WTC11 (cell line): ENCODE results near the gene PTH1R. TPM values are rescaled to one million over a fixed set of nuclear protein-coding genes. Genes with fewer than 3 reads are reported as not detected.

Experiments
- ATAC-seq: fragments of 200-7000 bp; cut with Tn5 transposase; 2 replicates; pipeline ENCODE4 v1.10.0; 2021; ENCODE audit warnings: mild to moderate bottlenecking, moderate library complexity
- CTCF ChIA-PET: fragments of 300-600 bp; sonication (Branson Sonifier 250); formaldehyde crosslinking; loops from one replicate; lab custom pipeline; 2021; ENCODE audit warnings: antibody characterized with exemption; lab: Charles Lee
- POLR2A ChIA-PET: fragments of 350-600 bp; sonication (Branson Sonifier 250); formaldehyde crosslinking; loops from one replicate; lab custom pipeline; 2021; ENCODE audit warnings: antibody characterized with exemption; lab: Charles Lee
- DNase-seq: peaks from one replicate; pipeline ENCODE4 v3.0.0; 2021; ENCODE audit warnings: low spot score
- H3K27ac Mint-ChIP-seq: 2 replicates; pipeline ENCODE4 v1.8.0; 2021; ENCODE audit warnings: mixed read lengths
- H3K27me3 Mint-ChIP-seq: 2 replicates; pipeline ENCODE4 v1.8.0; 2021; ENCODE audit warnings: low read depth, mild to moderate bottlenecking, moderate library complexity, mixed read lengths
- H3K36me3 Mint-ChIP-seq: 2 replicates; pipeline ENCODE4 v1.8.0; 2021; ENCODE audit warnings: mixed read lengths
- H3K4me1 Mint-ChIP-seq: 2 replicates; pipeline ENCODE4 v1.8.0; 2022; ENCODE audit warnings: mixed read lengths
- H3K4me3 Mint-ChIP-seq: 2 replicates; pipeline ENCODE4 v1.8.0; 2021; ENCODE audit warnings: mild to moderate bottlenecking, moderate library complexity, mixed read lengths
- H3K9me3 Mint-ChIP-seq: 2 replicates; pipeline ENCODE4 v1.8.0; 2021; ENCODE audit warnings: mixed read lengths
- CDX4 ChIP-seq: fragments of 250-450 bp; sonication (Bioruptor Pico); IDR thresholded peaks from 2 replicates; pipeline ENCODE4 v1.9.0; 2021; ENCODE audit warnings: moderate library complexity, mild to moderate bottlenecking, inconsistent platforms, borderline replicate concordance
- CREB1 ChIP-seq: sonication (generic); formaldehyde crosslinking; IDR thresholded peaks from 2 replicates; pipeline ENCODE4 v1.8.0; 2023; ENCODE audit warnings: mild to moderate bottlenecking, missing genetic modification reagents
- EMX1 ChIP-seq: fragments of 250-450 bp; sonication (Bioruptor Pico); IDR thresholded peaks from 2 replicates; pipeline ENCODE4 v1.8.0; 2021; ENCODE audit warnings: mild to moderate bottlenecking
- ERG ChIP-seq: fragments of 250-450 bp; sonication (Bioruptor Pico); IDR thresholded peaks from 2 replicates; pipeline ENCODE4 v1.8.0; 2021; ENCODE audit warnings: mild to moderate bottlenecking
- ESRRA ChIP-seq: sonication (generic); formaldehyde crosslinking; IDR thresholded peaks from 2 replicates; pipeline ENCODE4 v1.8.1; 2022; ENCODE audit warnings: mild to moderate bottlenecking, missing genetic modification reagents, borderline replicate concordance
- FOXP1 ChIP-seq: sonication (generic); formaldehyde crosslinking; IDR thresholded peaks from 2 replicates; pipeline ENCODE4 v1.8.0; 2022; ENCODE audit warnings: missing genetic modification reagents, mild to moderate bottlenecking, moderate library complexity, borderline replicate concordance
- GABPB1 ChIP-seq: sonication (generic); formaldehyde crosslinking; IDR thresholded peaks from 2 replicates; pipeline ENCODE4 v1.8.1; 2023; ENCODE audit warnings: mild to moderate bottlenecking, missing genetic modification reagents
- KAT7 ChIP-seq: sonication (generic); formaldehyde crosslinking; IDR thresholded peaks from 2 replicates; pipeline ENCODE4 v1.8.1; 2023; ENCODE audit warnings: missing genetic modification reagents, mild to moderate bottlenecking, borderline replicate concordance
- MXD4 ChIP-seq: fragments of 250-450 bp; sonication (Bioruptor Pico); IDR thresholded peaks from 2 replicates; pipeline ENCODE4 v1.8.0; 2021; ENCODE audit warnings: mild to moderate bottlenecking, moderate library complexity, borderline replicate concordance
- STAT6 ChIP-seq: sonication (generic); formaldehyde crosslinking; conservative IDR thresholded peaks from 2 replicates; pipeline ENCODE4 v1.8.1; 2023; ENCODE audit warnings: mild to moderate bottlenecking, low read depth, missing genetic modification reagents, moderate library complexity
- TP53 ChIP-seq: sonication (generic); formaldehyde crosslinking; IDR thresholded peaks from 2 replicates; pipeline ENCODE4 v1.8.1; 2023; ENCODE audit warnings: mild to moderate bottlenecking, missing genetic modification reagents
- ZBTB43 ChIP-seq: sonication (generic); formaldehyde crosslinking; IDR thresholded peaks from 2 replicates; pipeline ENCODE4 v1.8.1; 2023; ENCODE audit warnings: mild to moderate bottlenecking, missing genetic modification reagents
- ZNF263 ChIP-seq: sonication (generic); formaldehyde crosslinking; IDR thresholded peaks from 2 replicates; pipeline ENCODE4 v1.8.1; 2022; ENCODE audit warnings: low read depth, mild to moderate bottlenecking, moderate library complexity, missing genetic modification reagents
- total RNA-seq: library from RNA; stranded (reverse); gene quantifications from 3 replicates; pipeline ENCODE4 v1.2.3, GENCODE V29; 2021
- TF ChIP-seq, protein P1 (sequence below): sonication (generic); formaldehyde crosslinking; IDR thresholded peaks from 2 replicates; pipeline ENCODE4 v1.8.0; 2023; ENCODE audit warnings: missing genetic modification reagents, mild to moderate bottlenecking, borderline replicate concordance
- TF ChIP-seq, protein P2 (sequence below): fragments of 200-600 bp; IDR thresholded peaks from 2 replicates; pipeline ENCODE4 v1.8.0; 2022; ENCODE audit warnings: antibody characterized with exemption
- TF ChIP-seq, protein P3 (sequence below): fragments of 250-450 bp; sonication (Bioruptor Pico); IDR thresholded peaks from 2 replicates; pipeline ENCODE4 v1.9.0; 2021; ENCODE audit warnings: mild to moderate bottlenecking, borderline replicate concordance
- TF ChIP-seq, protein P4 (sequence below): fragments of 250-450 bp; sonication (Bioruptor Pico); conservative IDR thresholded peaks from 2 replicates; pipeline ENCODE4 v1.9.0; 2021; ENCODE audit warnings: mild to moderate bottlenecking

The PTH1R gene
- total RNA-seq, 1 experiment from 2014 or later = 12.0 TPM

DNA sequence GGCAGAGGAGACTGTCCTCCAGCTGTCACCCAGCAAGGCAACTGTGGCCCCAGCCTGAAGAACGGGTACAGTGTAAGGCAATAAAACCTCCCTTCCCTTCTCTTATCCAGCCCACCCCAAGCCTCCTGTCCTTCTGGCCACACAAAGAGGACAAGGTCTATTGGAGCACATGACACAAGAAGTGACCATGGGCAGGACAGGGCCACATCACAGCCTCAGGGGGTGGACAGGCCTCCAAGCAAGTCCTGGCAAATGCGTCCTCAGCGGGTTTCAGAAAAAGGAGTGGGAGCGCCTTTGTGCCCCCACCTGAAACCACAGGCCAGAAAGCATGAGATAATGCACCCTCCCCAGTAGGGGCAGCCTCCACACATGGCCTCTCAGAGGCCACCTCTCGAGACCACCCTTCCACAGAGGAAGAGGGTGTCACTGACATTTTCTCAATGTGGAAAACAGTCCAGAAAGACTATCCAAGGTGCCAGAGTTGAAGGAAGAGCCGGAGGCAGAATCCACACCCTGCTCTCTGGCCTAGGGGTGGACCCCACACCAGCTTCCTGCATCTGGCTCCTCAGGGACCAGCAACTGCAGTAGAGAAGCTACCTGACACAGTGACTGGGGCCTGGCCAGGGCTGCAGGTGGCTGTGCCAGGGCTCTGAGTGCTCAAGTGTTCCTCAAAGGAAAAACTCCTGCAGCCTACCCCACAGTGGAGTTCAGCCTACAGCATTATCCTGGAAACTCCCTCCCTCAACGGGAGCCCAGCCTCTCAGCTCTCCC lies 55.1 kb downstream of the PTH1R start:
- no peaks in the 10 kb centered on the region for H3K27me3 Mint-ChIP-seq
- CTCF ChIA-PET = interaction anchor here (0.6 to 4.1 kb wide), 3 partner anchors 10 to 439 kb away, joined by 3 to 39 read pairs (median 4); no protein-coding TSS in a partner anchor
- no peak overlapping the region for H3K27ac Mint-ChIP-seq
- ATAC-seq (no peak), DNase-seq (no peak)
- peaks cover 4% of the 10 kb centered on the region for H3K36me3 Mint-ChIP-seq
- no peak overlapping the region for H3K4me3 Mint-ChIP-seq
- POLR2A ChIA-PET = no interaction called here
- H3K4me1 Mint-ChIP-seq = peaks cover 31% of the 10 kb centered on the region
- H3K9me3 Mint-ChIP-seq = no peaks in the 10 kb centered on the region
- TF ChIP-seq, protein P1, sequence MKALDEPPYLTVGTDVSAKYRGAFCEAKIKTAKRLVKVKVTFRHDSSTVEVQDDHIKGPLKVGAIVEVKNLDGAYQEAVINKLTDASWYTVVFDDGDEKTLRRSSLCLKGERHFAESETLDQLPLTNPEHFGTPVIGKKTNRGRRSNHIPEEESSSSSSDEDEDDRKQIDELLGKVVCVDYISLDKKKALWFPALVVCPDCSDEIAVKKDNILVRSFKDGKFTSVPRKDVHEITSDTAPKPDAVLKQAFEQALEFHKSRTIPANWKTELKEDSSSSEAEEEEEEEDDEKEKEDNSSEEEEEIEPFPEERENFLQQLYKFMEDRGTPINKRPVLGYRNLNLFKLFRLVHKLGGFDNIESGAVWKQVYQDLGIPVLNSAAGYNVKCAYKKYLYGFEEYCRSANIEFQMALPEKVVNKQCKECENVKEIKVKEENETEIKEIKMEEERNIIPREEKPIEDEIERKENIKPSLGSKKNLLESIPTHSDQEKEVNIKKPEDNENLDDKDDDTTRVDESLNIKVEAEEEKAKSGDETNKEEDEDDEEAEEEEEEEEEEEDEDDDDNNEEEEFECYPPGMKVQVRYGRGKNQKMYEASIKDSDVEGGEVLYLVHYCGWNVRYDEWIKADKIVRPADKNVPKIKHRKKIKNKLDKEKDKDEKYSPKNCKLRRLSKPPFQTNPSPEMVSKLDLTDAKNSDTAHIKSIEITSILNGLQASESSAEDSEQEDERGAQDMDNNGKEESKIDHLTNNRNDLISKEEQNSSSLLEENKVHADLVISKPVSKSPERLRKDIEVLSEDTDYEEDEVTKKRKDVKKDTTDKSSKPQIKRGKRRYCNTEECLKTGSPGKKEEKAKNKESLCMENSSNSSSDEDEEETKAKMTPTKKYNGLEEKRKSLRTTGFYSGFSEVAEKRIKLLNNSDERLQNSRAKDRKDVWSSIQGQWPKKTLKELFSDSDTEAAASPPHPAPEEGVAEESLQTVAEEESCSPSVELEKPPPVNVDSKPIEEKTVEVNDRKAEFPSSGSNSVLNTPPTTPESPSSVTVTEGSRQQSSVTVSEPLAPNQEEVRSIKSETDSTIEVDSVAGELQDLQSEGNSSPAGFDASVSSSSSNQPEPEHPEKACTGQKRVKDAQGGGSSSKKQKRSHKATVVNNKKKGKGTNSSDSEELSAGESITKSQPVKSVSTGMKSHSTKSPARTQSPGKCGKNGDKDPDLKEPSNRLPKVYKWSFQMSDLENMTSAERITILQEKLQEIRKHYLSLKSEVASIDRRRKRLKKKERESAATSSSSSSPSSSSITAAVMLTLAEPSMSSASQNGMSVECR (CRISPR knock-in tag) = no peak
- TF ChIP-seq ZBTB43 (CRISPR knock-in tag) (no peak), GABPB1 (CRISPR knock-in tag) (no peak), KAT7 (CRISPR knock-in tag) (no peak), FOXP1 (CRISPR knock-in tag) (no peak), TP53 (CRISPR knock-in tag) (no peak), STAT6 (CRISPR knock-in tag) (no peak), CDX4 (CRISPR knock-in tag) (no peak), ERG (no peak), ESRRA (CRISPR knock-in tag) (no peak), MXD4 (CRISPR knock-in tag) (no peak), CREB1 (no peak), EMX1 (CRISPR knock-in tag) (no peak), ZNF263 (no peak)
- TF ChIP-seq, protein P2, sequence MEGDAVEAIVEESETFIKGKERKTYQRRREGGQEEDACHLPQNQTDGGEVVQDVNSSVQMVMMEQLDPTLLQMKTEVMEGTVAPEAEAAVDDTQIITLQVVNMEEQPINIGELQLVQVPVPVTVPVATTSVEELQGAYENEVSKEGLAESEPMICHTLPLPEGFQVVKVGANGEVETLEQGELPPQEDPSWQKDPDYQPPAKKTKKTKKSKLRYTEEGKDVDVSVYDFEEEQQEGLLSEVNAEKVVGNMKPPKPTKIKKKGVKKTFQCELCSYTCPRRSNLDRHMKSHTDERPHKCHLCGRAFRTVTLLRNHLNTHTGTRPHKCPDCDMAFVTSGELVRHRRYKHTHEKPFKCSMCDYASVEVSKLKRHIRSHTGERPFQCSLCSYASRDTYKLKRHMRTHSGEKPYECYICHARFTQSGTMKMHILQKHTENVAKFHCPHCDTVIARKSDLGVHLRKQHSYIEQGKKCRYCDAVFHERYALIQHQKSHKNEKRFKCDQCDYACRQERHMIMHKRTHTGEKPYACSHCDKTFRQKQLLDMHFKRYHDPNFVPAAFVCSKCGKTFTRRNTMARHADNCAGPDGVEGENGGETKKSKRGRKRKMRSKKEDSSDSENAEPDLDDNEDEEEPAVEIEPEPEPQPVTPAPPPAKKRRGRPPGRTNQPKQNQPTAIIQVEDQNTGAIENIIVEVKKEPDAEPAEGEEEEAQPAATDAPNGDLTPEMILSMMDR = no peak
- TF ChIP-seq, protein P3, sequence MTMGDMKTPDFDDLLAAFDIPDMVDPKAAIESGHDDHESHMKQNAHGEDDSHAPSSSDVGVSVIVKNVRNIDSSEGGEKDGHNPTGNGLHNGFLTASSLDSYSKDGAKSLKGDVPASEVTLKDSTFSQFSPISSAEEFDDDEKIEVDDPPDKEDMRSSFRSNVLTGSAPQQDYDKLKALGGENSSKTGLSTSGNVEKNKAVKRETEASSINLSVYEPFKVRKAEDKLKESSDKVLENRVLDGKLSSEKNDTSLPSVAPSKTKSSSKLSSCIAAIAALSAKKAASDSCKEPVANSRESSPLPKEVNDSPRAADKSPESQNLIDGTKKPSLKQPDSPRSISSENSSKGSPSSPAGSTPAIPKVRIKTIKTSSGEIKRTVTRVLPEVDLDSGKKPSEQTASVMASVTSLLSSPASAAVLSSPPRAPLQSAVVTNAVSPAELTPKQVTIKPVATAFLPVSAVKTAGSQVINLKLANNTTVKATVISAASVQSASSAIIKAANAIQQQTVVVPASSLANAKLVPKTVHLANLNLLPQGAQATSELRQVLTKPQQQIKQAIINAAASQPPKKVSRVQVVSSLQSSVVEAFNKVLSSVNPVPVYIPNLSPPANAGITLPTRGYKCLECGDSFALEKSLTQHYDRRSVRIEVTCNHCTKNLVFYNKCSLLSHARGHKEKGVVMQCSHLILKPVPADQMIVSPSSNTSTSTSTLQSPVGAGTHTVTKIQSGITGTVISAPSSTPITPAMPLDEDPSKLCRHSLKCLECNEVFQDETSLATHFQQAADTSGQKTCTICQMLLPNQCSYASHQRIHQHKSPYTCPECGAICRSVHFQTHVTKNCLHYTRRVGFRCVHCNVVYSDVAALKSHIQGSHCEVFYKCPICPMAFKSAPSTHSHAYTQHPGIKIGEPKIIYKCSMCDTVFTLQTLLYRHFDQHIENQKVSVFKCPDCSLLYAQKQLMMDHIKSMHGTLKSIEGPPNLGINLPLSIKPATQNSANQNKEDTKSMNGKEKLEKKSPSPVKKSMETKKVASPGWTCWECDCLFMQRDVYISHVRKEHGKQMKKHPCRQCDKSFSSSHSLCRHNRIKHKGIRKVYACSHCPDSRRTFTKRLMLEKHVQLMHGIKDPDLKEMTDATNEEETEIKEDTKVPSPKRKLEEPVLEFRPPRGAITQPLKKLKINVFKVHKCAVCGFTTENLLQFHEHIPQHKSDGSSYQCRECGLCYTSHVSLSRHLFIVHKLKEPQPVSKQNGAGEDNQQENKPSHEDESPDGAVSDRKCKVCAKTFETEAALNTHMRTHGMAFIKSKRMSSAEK (CRISPR knock-in tag) = no peak
- TF ChIP-seq, protein P4, sequence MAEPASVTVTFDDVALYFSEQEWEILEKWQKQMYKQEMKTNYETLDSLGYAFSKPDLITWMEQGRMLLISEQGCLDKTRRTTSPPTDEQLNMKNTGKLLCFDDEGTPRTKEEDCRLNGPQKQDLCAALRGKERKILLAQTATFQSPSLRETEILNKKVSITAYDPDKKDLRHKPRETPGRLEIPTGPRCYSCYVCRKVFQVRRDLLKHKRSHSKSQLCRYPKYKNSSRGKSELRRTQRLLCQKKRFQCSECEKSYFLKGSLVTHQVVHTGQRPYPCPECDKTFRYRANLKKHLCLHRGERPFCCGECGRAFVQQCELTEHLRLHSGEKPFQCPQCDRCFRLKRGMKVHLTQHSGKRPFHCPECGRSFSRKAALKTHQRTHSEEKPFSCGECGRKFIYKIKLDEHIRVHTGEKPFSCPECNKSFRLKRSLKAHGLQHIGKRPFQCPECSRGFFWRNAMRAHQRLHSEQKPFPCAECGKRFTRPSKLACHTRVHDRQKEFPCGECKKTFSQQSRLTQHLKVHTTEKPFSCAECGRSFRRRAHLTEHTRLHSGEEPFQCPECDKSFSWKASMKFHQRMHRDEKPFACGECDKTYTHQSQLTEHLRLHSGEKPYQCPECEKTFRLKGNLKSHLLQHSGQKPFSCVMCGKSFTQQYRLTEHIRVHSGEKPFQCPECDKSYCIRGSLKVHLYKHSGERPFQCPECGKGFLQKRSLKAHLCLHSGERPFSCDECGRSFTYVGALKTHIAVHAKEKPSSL = no peak
